K562 (cell line): ENCODE data around the gene RSF1. TPM values are rescaled to one million over a fixed set of nuclear protein-coding genes. Genes with fewer than 3 reads are reported as not detected.

ENCODE experiments used
- ATAC-seq: fragments of 200-7000 bp; cut with Tn5 transposase; 3 replicates; pipeline ENCODE4 v1.9.1; 2020; ENCODE audit warnings: moderate library complexity
- BruUV-seq: library from RNA; stranded (reverse); fragments of 400-500 nt; replicated peaks from 2 replicates; lab custom pipeline; 2021; lab: Mats Ljungman, UMichigan
- CTCF ChIA-PET: fragments of 300-600 bp; formaldehyde crosslinking; extraction: SDS; loops from one replicate; lab custom pipeline; 2021; ENCODE audit warnings: low intra/inter-chr PET ratio; lab: Yijun Ruan, JAX
- POLR2A ChIA-PET: fragments of 300-600, 350-650 bp; sonication (Branson Sonifier 250); formaldehyde crosslinking; extraction: SDS; loops from one replicate; lab custom pipeline; 2021; ENCODE audit warnings: antibody characterized with exemption, inconsistent platforms; lab: Yijun Ruan, JAX
- DNase-seq, 4 experiments: peaks; one replicate each; pipeline versions ENCODE4 v3.0.0 to v3.0.0-alpha.2; 2011 to 2018; ENCODE audit warnings: low spot score in 3 of 4, mixed read lengths in 3 of 4; ENCODE audit errors: extremely low read depth in 1 of 4
- FAIRE-seq: peaks from 2 replicates; lab custom pipeline; 2011; peaks lifted over from hg19 to GRCh38; lab: Jason Lieb, UNC
- H2AFZ ChIP-seq: 2 replicates; pipeline ENCODE4 v1.6.0; 2011; ENCODE audit warnings: low read depth, low read length, control low read depth, inconsistent platforms
- H3K27ac ChIP-seq: fragments of 200-600 bp; 3 replicates; pipeline ENCODE4 v1.8.0; 2011; ENCODE audit warnings: low read depth, mild to moderate bottlenecking, control low read depth, inconsistent platforms, low read length, moderate library complexity, mixed read lengths; ENCODE audit errors: extremely low read depth
- H3K27me3 ChIP-seq, 2 experiments: fragments of 300-600 bp in 1 of 2; 2 replicates in 1 of 2; 3 replicates in 1 of 2; pipeline versions ENCODE4 v1.6.0 to v1.8.0; 2011; ENCODE audit warnings: inconsistent platforms in 2 of 2, low read length in 2 of 2, mild to moderate bottlenecking in 1 of 2, mixed read lengths in 1 of 2, moderate library complexity in 1 of 2; ENCODE audit not compliant: control insufficient read depth in 2 of 2, insufficient read depth in 2 of 2
- H3K36me3 ChIP-seq: fragments of 300-600 bp; 3 replicates; pipeline ENCODE4 v1.8.0; 2011; ENCODE audit warnings: mild to moderate bottlenecking, low read length, inconsistent platforms; ENCODE audit not compliant: control insufficient read depth, insufficient read depth
- H3K4me1 ChIP-seq, 2 experiments: fragments of 200-600 bp in 1 of 2; replicated peaks in 1 of 2; 2 replicates in 1 of 2; 3 replicates in 1 of 2; pipeline versions ENCODE4 v1.5.1 to v1.8.0; 2011; ENCODE audit warnings: inconsistent platforms in 2 of 2, low read length in 2 of 2, mild to moderate bottlenecking in 1 of 2, mixed read lengths in 1 of 2, moderate library complexity in 1 of 2; ENCODE audit not compliant: control insufficient read depth in 2 of 2, insufficient read depth in 2 of 2
- H3K4me2 ChIP-seq: 2 replicates; pipeline ENCODE4 v1.6.1; 2011; ENCODE audit warnings: low read length, control low read depth, inconsistent platforms, mixed read lengths; ENCODE audit not compliant: insufficient read depth
- H3K4me3 ChIP-seq: fragments of 200-600 bp; sonication (generic), shearing (Covaris generic); 2 replicates; pipeline ENCODE4 v1.5.1; 2016; ENCODE audit warnings: control low read depth, inconsistent platforms
- H3K79me2 ChIP-seq: fragments of 200-600 bp; 3 replicates; pipeline ENCODE4 v1.8.0; 2011; ENCODE audit warnings: low read length, inconsistent platforms; ENCODE audit not compliant: control insufficient read depth, insufficient read depth
- H3K9ac ChIP-seq, 2 experiments: 2 replicates each; pipeline versions ENCODE4 v1.6.0 to v1.6.1; 2011; ENCODE audit warnings: low read depth in 2 of 2, low read length in 2 of 2, control low read depth in 1 of 2, inconsistent platforms in 1 of 2, mild to moderate bottlenecking in 1 of 2, mixed read lengths in 1 of 2; ENCODE audit not compliant: insufficient read depth in 1 of 2
- H3K9me1 ChIP-seq: one replicate; pipeline ENCODE4 v1.6.0; 2011; ENCODE audit warnings: inconsistent platforms, mild to moderate bottlenecking, low read length, moderate library complexity; ENCODE audit not compliant: control insufficient read depth, insufficient read depth
- H3K9me3 ChIP-seq: replicated peaks from 2 replicates; pipeline ENCODE4 v1.5.1; 2011; ENCODE audit warnings: low read depth, low read length, inconsistent platforms; ENCODE audit not compliant: control insufficient read depth, insufficient read depth
- H4K20me1 ChIP-seq: replicated peaks from 2 replicates; pipeline ENCODE4 v1.6.1; 2011; ENCODE audit warnings: low read length, inconsistent platforms, mixed read lengths; ENCODE audit not compliant: control insufficient read depth, insufficient read depth
- ERF ChIP-seq: fragments of 450-650 bp; formaldehyde crosslinking; IDR thresholded peaks from 2 replicates; pipeline ENCODE4 v1.4.0; 2020; ENCODE audit warnings: mild to moderate bottlenecking, mixed read lengths
- RBM17 ChIP-seq: fragments of 200-400 bp; formaldehyde crosslinking; IDR thresholded peaks from 2 replicates; pipeline ENCODE4 v1.6.1; 2017; ENCODE audit warnings: low read depth, mild to moderate bottlenecking, low read length, borderline replicate concordance
- TCF3 ChIP-seq: sonication (generic); formaldehyde crosslinking; IDR thresholded peaks from 2 replicates; pipeline ENCODE4 v1.4.0; 2020; ENCODE audit warnings: mild to moderate bottlenecking, missing genetic modification reagents
- WGBS: fragments of 100-300 bp; shearing (Covaris generic); methylation state at CpG from one replicate; pipeline ENCODE4 v1.1.6; 2016; ENCODE audit warnings: low coverage, mixed read lengths; ENCODE audit not compliant: insufficient coverage; ENCODE audit errors: missing lambda C conversion rate; 5-methylcytosine and 5-hydroxymethylcytosine counted together
- in situ Hi-C: fragments of 300-500 bp; cut with MboI; formaldehyde crosslinking; loops from 4 replicates; pipeline ENCODE4 v1.15.0; 2018; ENCODE audit warnings: inconsistent platforms, mixed read lengths
- intact Hi-C: fragments of 100-400 bp; cut with micrococcal nuclease; formaldehyde crosslinking; loops from 2 replicates; pipeline ENCODE4 v1.14.2; 2022
- polyA plus RNA-seq, 8 experiments: library from polyadenylated mRNA; depleted of rRNA in 4 of 8; stranded (reverse) in 5 of 8; unstranded in 3 of 8; fragments of >200 nt; fragmentation: Nextera tagmentation in 2 of 8; fragmentation: Illumina TruSeq in 1 of 8; extraction: Ambion mirVana in 2 of 8; extraction: Trizol in 1 of 8; gene quantifications; 2 replicates each; pipeline versions ENCODE4 v1.2.1 to v1.2.3, GENCODE V29; 2011 to 2014; ENCODE audit warnings: inconsistent platforms in 1 of 8, missing spikeins in 1 of 8
- total RNA-seq, 7 experiments: library from RNA; depleted of rRNA in 6 of 7; stranded (reverse); fragments of >200 nt in 6 of 7; fragmentation: Illumina TruSeq in 2 of 7; extraction: Trizol in 2 of 7; gene quantifications; 2 replicates each; pipeline versions ENCODE4 v1.2.1 to v1.2.3, GENCODE V29; 2011 to 2021; ENCODE audit warnings: low replicate concordance in 1 of 7
- TF ChIP-seq, protein P1 (sequence below), 2 experiments: fragments of 250-450 bp in 1 of 2; fragments of 450-650 bp in 1 of 2; sonication (Bioruptor Pico) in 1 of 2; IDR thresholded peaks; 2 replicates each; pipeline versions ENCODE4 v1.6.1 to v1.8.0; 2016 to 2021; ENCODE audit warnings: mild to moderate bottlenecking in 2 of 2, moderate library complexity in 2 of 2, missing compliant biosample characterization in 1 of 2, missing genetic modification characterization in 1 of 2
- TF ChIP-seq, protein P2 (sequence below): sonication (generic); formaldehyde crosslinking; IDR thresholded peaks from 2 replicates; pipeline ENCODE4 v1.8.1; 2023; ENCODE audit warnings: mild to moderate bottlenecking, missing genetic modification reagents
- TF ChIP-seq, protein P3 (sequence below): fragments of 250-450 bp; sonication (Bioruptor Pico); IDR thresholded peaks from 2 replicates; pipeline ENCODE4 v1.5.0; 2022; ENCODE audit warnings: mild to moderate bottlenecking
- TF ChIP-seq, protein P4 (sequence below): fragments of 450-650 bp; IDR thresholded peaks from 2 replicates; pipeline ENCODE4 v1.6.1; 2016; ENCODE audit warnings: missing biosample characterization, missing genetic modification characterization
- TF ChIP-seq, protein P5 (sequence below): fragments of 250-450 bp; sonication (Bioruptor Pico); IDR thresholded peaks from 2 replicates; pipeline ENCODE4 v1.5.0; 2020; ENCODE audit warnings: mild to moderate bottlenecking, borderline replicate concordance
- TF ChIP-seq, protein P6 (sequence below): fragments of 250-450 bp; sonication (Bioruptor Pico); IDR thresholded peaks from 2 replicates; pipeline ENCODE4 v1.4.0; 2020; ENCODE audit warnings: mild to moderate bottlenecking, moderate library complexity

RSF1 gene
- total and polyA plus RNA-seq, 9 of the 15 experiments (the other 6 are each of a cell fraction or from before 2014, with no cell fraction given) = 9.7 to 63.6 (median 42.8) TPM

DNA sequence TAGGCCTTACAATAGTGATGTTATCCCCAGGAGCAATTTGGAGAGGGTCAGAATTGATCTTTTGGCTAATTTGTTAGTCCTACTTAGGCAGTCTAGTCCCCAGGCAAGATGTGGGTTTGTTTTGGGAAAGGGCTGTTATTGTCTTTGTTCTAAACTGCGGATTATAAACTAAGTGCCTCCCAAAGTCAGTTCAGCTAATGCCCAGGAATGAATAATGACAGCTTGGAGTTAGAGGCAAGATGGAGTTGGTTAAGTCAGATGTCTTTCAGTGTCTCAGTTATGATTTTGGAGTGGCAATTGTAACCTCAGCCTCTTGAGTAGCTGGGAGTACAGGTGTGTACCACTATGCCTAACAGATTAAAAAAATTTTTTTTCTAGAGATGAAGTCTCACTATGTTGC is 175.6 kb downstream of the RSF1 start:
- Histone ChIP-seq H2AFZ (peak overlapping the region; percentile 91), H3K79me2 (no peaks in the 10 kb centered on the region), H3K9me1 (no peaks in the 10 kb centered on the region), H4K20me1 (no peaks in the 10 kb centered on the region), H3K9me3 (peaks cover 3% of the 10 kb centered on the region), H3K9ac (0 out of 4 replicates have a peak overlapping the region, but pooled peaks of 1 of the 2 experiments have one; percentile 26), H3K27ac (peak overlapping the region; percentile 76), H3K27me3 (no peaks in the 10 kb centered on the region), H3K4me2 (peak overlapping the region; percentile 61), H3K4me3 (no peak overlapping the region), H3K36me3 (no peaks in the 10 kb centered on the region), H3K4me1 (peaks cover 9 to 22% of the 10 kb centered on the region in 2 experiments; a peak in 3 of 5 replicates)
- 4% methylated on average over 1 of the region's 1 CpG for WGBS
- CTCF ChIA-PET = no interaction called here
- ATAC-seq = peak; percentile 22
- BruUV-seq = no TSS peak
- no peak for FAIRE-seq
- POLR2A ChIA-PET = interaction anchor here (0.7 to 1.2 kb wide), 3 partner anchors 13 to 397 kb away, joined by 3 to 4 read pairs (median 3); no protein-coding TSS in a partner anchor
- in situ Hi-C loops = no loop called here
- intact Hi-C loops = no loop called here
- DNase-seq = no peak
- TF ChIP-seq RBM17 (no peak), TCF3 (CRISPR knock-in tag) (no peak), ERF (CRISPR knock-in tag) (no peak)
- TF ChIP-seq, protein P1, sequence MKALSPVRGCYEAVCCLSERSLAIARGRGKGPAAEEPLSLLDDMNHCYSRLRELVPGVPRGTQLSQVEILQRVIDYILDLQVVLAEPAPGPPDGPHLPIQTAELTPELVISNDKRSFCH (CRISPR knock-in tag; IDR thresholded peaks at IDR 0.05) = no peak
- TF ChIP-seq, protein P1 (tag; IDR thresholded peaks at IDR 0.05) = peak; percentile 95
- TF ChIP-seq, protein P2, sequence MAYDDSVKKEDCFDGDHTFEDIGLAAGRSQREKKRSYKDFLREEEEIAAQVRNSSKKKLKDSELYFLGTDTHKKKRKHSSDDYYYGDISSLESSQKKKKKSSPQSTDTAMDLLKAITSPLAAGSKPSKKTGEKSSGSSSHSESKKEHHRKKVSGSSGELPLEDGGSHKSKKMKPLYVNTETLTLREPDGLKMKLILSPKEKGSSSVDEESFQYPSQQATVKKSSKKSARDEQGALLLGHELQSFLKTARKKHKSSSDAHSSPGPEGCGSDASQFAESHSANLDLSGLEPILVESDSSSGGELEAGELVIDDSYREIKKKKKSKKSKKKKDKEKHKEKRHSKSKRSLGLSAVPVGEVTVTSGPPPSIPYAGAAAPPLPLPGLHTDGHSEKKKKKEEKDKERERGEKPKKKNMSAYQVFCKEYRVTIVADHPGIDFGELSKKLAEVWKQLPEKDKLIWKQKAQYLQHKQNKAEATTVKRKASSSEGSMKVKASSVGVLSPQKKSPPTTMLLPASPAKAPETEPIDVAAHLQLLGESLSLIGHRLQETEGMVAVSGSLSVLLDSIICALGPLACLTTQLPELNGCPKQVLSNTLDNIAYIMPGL (CRISPR knock-in tag) = no peak
- TF ChIP-seq, protein P3, sequence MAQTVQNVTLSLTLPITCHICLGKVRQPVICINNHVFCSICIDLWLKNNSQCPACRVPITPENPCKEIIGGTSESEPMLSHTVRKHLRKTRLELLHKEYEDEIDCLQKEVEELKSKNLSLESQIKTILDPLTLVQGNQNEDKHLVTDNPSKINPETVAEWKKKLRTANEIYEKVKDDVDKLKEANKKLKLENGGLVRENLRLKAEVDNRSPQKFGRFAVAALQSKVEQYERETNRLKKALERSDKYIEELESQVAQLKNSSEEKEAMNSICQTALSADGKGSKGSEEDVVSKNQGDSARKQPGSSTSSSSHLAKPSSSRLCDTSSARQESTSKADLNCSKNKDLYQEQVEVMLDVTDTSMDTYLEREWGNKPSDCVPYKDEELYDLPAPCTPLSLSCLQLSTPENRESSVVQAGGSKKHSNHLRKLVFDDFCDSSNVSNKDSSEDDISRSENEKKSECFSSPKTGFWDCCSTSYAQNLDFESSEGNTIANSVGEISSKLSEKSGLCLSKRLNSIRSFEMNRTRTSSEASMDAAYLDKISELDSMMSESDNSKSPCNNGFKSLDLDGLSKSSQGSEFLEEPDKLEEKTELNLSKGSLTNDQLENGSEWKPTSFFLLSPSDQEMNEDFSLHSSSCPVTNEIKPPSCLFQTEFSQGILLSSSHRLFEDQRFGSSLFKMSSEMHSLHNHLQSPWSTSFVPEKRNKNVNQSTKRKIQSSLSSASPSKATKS (CRISPR knock-in tag) = no peak
- TF ChIP-seq, protein P4, sequence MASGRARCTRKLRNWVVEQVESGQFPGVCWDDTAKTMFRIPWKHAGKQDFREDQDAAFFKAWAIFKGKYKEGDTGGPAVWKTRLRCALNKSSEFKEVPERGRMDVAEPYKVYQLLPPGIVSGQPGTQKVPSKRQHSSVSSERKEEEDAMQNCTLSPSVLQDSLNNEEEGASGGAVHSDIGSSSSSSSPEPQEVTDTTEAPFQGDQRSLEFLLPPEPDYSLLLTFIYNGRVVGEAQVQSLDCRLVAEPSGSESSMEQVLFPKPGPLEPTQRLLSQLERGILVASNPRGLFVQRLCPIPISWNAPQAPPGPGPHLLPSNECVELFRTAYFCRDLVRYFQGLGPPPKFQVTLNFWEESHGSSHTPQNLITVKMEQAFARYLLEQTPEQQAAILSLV (tag) = peak; percentile 89
- TF ChIP-seq, protein P5, sequence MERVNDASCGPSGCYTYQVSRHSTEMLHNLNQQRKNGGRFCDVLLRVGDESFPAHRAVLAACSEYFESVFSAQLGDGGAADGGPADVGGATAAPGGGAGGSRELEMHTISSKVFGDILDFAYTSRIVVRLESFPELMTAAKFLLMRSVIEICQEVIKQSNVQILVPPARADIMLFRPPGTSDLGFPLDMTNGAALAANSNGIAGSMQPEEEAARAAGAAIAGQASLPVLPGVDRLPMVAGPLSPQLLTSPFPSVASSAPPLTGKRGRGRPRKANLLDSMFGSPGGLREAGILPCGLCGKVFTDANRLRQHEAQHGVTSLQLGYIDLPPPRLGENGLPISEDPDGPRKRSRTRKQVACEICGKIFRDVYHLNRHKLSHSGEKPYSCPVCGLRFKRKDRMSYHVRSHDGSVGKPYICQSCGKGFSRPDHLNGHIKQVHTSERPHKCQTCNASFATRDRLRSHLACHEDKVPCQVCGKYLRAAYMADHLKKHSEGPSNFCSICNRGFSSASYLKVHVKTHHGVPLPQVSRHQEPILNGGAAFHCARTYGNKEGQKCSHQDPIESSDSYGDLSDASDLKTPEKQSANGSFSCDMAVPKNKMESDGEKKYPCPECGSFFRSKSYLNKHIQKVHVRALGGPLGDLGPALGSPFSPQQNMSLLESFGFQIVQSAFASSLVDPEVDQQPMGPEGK (CRISPR knock-in tag) = peak; percentile 84; the same call in 1 of the 2 replicates
- TF ChIP-seq, protein P6, sequence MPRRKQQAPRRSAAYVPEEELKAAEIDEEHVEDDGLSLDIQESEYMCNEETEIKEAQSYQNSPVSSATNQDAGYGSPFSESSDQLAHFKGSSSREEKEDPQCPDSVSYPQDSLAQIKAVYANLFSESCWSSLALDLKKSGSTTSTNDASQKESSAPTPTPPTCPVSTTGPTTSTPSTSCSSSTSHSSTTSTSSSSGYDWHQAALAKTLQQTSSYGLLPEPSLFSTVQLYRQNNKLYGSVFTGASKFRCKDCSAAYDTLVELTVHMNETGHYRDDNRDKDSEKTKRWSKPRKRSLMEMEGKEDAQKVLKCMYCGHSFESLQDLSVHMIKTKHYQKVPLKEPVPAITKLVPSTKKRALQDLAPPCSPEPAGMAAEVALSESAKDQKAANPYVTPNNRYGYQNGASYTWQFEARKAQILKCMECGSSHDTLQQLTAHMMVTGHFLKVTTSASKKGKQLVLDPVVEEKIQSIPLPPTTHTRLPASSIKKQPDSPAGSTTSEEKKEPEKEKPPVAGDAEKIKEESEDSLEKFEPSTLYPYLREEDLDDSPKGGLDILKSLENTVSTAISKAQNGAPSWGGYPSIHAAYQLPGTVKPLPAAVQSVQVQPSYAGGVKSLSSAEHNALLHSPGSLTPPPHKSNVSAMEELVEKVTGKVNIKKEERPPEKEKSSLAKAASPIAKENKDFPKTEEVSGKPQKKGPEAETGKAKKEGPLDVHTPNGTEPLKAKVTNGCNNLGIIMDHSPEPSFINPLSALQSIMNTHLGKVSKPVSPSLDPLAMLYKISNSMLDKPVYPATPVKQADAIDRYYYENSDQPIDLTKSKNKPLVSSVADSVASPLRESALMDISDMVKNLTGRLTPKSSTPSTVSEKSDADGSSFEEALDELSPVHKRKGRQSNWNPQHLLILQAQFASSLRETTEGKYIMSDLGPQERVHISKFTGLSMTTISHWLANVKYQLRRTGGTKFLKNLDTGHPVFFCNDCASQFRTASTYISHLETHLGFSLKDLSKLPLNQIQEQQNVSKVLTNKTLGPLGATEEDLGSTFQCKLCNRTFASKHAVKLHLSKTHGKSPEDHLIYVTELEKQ (CRISPR knock-in tag) = peak; percentile 70; the same call in 1 of the 2 replicates
